Measurements from ENCODE around the gene ARHGAP26.

DNA sequence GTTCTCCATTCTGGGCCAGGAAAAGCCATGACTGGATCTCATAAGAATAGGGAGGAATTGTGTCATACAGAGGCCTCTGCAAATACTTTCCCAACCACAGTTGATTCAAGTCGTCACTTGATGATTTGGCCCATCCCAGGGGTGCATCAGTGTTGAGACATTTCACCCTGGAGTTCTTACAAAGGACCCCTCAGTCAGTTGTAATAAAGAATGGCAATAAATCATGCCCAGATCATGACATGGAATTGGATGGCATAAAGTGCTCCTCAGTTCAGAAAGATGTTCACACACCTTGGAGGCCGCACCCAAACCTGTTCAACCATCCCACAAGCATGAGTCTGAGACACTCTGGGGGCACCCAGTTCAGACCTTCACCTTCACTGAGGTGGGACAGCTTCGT lies 465.2 kb downstream of the ARHGAP26 start:
- TF ChIP-seq CTCF (IDR thresholded peaks at IDR 0.05) (no peak), POLR2AphosphoS5 (IDR thresholded peaks at IDR 0.05) (no peak), EP300 (IDR thresholded peaks at IDR 0.05) (no peak)

Data from sigmoid colon (tissue), 4 donors.